Activated CD4-positive, alpha-beta T cell treated with anti-CD3 and anti-CD28 coated beads for 4 hours (primary cell): ENCODE data around the gene LIAS.
"Not testable (repeated sequence)": the region's sequence is repeated elsewhere in the genome, so short reads cannot be mapped to it uniquely, and the experiment has no call there.

ENCODE experiments used
- DNase-seq, 2 donors: peaks; one replicate each; pipeline ENCODE4 v3.0.0-alpha.2; 2020

LIAS gene

GRCh38 chr4:39453738-39454137, 5.1 kb upstream of the LIAS start:
- DNase-seq: no peak

DNA sequence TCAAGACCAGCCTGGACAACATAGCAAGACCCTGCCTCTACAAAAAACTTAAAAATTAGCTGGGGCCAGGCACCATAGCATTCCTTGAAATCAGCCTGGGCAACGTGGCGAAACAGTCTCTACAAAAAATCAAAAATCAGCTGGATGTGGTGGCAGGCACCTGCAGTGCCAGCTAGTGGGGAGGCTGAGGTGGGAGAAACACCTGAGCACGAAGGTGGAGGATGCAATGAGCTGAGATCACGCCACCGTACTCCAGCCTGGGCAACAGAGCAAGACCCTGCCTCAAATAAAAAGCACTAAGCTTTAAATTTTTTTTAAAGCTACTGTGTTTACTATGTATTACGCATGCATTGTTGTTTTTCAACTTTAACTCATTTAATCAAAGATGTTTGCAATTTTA, 3.4 kb upstream of the LIAS start:
- DNase-seq: no peak

GRCh38 chr4:39456946-39457763, 1.7 kb upstream of the LIAS start:
- no peak for DNase-seq

DNA sequence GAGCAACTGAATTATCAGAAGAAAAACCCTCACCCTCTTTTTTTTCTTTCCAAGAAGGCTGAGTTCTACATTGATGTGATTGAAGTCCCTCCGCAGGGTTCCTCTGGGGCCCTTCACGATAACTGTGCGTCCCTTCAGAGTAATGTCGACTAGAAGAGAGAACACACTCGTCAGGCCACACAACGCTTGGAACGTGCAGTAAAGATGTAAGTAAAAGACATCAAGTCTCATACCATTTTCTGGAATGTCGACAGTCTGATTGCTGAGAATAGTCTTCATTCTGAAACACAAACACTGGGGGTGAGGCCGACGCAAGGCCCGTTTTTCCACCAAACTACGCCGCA, 723 bp upstream of the LIAS start:
- DNase-seq: not testable (repeated sequence)

- no peak for DNase-seq
Observed at GRCh38 chr4:39464886-39465501, 6.1 kb downstream of the LIAS start.

- DNase-seq: no peak
Observed at GRCh38 chr4:39466747-39467146, 7.9 kb downstream of the LIAS start.

DNA sequence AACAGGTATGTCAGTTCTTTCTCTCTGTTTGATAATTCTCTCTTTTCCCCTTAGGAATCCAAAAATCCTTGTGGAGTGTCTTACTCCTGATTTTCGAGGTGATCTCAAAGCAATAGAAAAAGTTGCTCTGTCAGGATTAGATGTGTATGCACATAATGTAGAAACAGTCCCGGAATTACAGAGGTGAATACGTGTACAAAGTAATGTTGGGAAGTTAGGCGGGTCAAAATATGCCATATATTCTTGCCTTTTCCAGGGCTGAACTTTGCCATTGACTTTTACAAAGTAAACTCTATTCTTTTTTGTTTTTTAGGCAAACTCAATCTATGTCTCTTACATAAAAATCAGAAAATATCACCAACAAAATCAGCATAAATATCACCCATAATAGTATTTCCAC, 8.6 kb downstream of the LIAS start:
- DNase-seq: no peak

GRCh38 chr4:39469429-39470077, 10.7 kb downstream of the LIAS start:
- DNase-seq: peak in 1 of 2 donors; percentile 10

DNA sequence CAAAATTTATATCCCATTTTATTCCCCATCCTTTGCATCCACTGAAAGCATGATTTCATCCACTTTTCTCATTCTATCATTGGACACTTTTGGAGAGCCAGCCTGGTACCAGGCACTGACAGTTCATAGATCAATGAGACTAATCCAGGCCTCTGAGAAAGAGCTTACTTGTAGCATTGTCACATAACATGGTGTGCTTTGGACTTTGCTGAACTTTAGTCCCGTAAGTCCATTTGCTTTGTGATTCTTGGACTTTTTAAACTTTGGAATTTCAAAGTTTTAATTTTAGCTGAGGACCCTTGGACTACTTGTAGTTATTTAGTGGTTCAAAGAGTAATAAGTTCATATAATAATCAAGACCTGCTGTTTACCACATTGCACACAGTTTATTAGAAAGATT, 11.5 kb downstream of the LIAS start:
- no peak for DNase-seq

- no peak for DNase-seq
Observed at GRCh38 chr4:39472396-39472795, 13.5 kb downstream of the LIAS start.

DNA sequence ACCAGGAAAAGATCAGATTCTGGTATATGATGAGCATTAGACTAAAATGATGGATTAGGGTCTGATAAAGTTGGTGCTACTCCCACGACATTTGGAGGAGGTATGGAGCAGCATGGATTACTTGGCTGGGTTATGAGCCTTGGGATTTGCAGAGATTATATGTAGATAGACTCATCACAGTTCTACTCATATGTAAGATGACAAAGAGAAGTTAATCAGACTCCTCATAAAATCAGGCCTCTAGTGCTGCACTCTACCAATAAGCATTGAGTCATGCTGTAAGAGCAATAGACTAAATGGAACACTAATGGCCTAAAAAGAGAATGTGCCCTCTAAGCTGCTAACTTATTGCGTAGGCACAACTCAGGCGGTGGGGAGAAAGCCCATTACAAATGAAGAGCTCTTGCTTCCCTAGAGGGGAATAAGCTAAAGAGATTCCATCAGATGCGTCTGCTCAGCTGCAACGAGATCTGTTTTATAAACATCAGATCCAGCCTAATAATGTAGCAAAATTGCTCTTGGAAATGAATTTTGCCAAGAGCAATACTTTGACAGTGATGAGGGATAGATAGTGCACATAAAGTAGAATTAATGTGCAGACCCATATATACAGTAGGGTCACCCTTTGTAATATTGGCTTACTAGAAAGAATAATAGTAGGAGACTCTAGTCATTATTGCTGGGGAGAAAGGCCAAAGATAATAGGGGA, 17.5 kb downstream of the LIAS start:
- no peak for DNase-seq

- DNase-seq: no peak
Observed at GRCh38 chr4:39480251-39480650, 21.4 kb downstream of the LIAS start.

DNA sequence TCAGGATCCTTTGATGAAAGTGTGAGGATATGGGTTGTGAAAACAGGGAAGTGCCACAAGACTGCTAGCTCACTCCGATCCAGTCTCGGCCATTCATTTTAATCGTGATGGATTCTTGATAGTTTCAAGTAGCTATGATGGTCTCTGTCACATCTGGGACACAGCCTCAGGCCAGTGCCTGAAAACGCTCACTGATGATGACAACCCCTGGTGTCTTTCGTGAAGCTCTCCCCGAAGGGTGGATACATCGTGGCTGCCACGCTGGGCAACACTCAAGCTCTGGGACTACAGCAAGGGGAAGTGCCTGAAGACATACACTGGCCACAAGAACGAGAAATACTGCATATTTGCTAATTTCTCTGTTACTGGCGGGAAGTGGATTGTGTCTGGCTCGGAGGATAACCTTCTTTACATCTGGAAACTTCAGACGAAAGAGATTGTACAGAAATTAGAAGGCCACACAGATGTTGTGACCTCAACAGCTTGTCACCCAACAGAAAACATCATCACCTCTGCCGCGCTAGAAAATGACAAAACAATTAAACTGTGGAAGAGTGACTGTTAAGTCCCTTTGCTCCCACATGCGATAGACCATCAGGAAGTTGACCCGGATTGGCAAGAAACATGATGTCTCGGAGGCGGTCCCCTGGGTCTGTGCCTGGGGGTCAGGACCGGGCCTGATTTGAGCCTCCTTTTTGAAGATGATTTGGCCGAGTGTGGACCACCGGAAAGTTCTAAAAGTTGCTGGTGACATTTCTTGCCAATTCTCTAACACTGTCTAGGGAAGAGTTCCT, 22.2 kb downstream of the LIAS start:
- no peak for DNase-seq

GRCh38 chr4:39484582-39485272, 25.9 kb downstream of the LIAS start:
- DNase-seq: no peak

- DNase-seq: no peak
Observed at GRCh38 chr4:39486221-39486804, 27.5 kb downstream of the LIAS start.

DNA sequence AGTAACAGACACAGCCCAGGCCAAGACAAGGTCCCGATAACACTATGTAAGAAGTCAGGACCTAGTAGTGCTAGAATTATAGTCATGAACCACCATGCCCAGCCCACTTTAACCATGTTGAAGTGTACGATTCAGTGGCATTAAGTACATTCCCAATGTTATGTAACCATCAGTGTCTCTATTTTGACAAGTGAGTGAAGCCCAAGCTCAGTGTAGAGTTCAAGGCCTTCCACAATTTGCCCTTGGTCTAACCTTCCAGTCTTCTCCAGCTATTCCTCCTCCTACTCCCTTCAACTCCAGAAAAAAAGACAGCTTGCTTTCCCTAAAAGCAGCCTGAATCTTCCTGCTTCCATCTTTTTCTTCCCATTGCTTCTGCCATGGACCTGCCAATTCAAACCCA, 31.5 kb downstream of the LIAS start:
- no peak for DNase-seq

DNA sequence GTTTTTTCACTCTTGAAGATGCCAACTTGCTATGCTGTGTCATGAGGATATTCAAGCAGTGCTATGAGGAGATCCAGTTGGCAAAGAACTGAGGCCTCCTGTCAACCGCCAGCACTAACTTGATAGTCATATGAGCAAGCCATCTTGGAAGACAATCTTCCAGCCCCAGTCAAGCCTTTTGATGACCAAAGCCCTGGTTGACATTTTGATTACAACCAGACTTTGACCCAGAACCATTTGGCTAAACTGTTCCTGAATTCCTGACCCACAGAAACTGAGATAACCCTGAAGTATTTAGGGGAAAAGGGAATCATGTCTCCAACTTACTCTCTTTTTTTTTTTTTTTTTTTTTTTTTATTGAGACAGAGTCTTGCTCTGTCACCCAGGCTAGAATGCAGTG, 35.5 kb downstream of the LIAS start:
- no peak for DNase-seq

DNA sequence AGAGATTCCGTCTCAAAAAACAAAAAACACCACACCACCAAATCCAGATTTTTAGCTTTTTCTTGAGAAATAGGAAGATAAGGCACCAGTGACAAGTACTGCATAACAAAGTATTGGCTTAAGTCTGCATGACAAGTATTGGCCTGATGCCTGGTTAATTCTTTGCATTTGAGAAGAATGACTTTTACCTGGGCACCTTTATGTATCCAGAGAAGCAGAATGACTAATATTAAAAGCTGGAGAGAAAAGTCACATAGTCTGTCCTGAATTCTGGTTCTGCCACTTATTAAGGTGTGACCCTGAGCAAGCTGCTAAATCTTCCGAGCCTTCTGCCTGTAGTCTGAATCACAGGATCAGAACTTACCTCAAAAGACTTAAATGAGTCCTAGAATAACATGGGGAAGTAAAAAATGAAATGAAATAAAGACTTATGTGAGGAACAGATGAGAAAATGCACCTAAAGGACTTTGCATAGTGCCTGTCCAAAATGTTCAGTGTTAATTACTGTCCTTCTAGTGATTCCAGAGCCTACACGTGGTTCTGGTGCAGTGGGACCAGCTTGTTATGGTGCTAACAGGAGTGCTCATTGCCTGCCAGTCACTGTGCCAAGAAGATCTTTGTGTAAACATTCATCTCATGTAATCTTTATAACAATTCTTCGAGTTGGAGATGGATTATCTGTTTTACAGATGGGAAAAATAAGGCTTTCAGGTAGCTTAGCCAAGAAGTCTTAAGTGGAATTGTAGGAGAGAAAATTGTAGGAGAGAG, 36.8 kb downstream of the LIAS start:
- no peak for DNase-seq

- DNase-seq: no peak
Observed at GRCh38 chr4:39497909-39498726, 39.3 kb downstream of the LIAS start.

GRCh38 chr4:39498727-39499020, 39.8 kb downstream of the LIAS start:
- no peak for DNase-seq
